ENCODE data around the gene SSRP1. TPM values are rescaled to one million over a fixed set of nuclear protein-coding genes. Genes with fewer than 3 reads are reported as not detected.

The SSRP1 gene
- total and polyA plus RNA-seq, 2 of the 4 experiments (the other 2 are of a cell fraction) = 106 to 146 TPM

- in situ Hi-C loops (cut with MboI; ENCODE audit: low sequenced_read_pairs) = no loop called here
- H2AFZ ChIP-seq (replicated peaks; ENCODE audit: low read length, poor library complexity) = no peak overlapping the region
- no peak overlapping the region for H3K18ac ChIP-seq (ENCODE audit: low read depth, low read length)
- no peak overlapping the region for H3K23ac ChIP-seq (ENCODE audit: low read depth, low read length)
- no peak overlapping the region for H3K4ac ChIP-seq (ENCODE audit: low read depth, low read length)
- no peak overlapping the region for H3K4me2 ChIP-seq (ENCODE audit: low read depth, low read length)
- 65% methylated on average over 7 of the region's 26 CpGs; no CpG with 5 or more reads in 1 of the 2 experiments for WGBS, 2 experiments (ENCODE audit: extremely low coverage in 2 of 2, insufficient read length in 1 of 2)
- H3K9me1 ChIP-seq (ENCODE audit: insufficient read depth, low read length) = no peaks in the 10 kb centered on the region
- no peaks in the 10 kb centered on the region for H3K36me3 ChIP-seq (ENCODE audit: control insufficient read depth, insufficient read depth, low read length)
- no peak overlapping the region for H3K9ac ChIP-seq (ENCODE audit: low read depth, low read length)
- H3K79me1 ChIP-seq (ENCODE audit: low read depth in 1 of 2, low read length in 2 of 2) = no peaks in the 10 kb centered on the region
- H4K91ac ChIP-seq (ENCODE audit: insufficient read depth, low read depth, low read length) = no peak overlapping the region
- H3K56ac ChIP-seq (ENCODE audit: extremely low read depth, insufficient read depth, low read length) = no peak overlapping the region
- TF ChIP-seq, protein P1, sequence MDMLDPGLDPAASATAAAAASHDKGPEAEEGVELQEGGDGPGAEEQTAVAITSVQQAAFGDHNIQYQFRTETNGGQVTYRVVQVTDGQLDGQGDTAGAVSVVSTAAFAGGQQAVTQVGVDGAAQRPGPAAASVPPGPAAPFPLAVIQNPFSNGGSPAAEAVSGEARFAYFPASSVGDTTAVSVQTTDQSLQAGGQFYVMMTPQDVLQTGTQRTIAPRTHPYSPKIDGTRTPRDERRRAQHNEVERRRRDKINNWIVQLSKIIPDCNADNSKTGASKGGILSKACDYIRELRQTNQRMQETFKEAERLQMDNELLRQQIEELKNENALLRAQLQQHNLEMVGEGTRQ (IDR thresholded peaks at IDR 0.05; ENCODE audit: low read depth, low read length) = no peak
- no peak for TF ChIP-seq CHD1 (IDR thresholded peaks at IDR 0.05; ENCODE audit: low read depth, low read length)
- TF ChIP-seq NFE2L2 (IDR thresholded peaks at IDR 0.05; ENCODE audit: low read depth, low read length) = no peak
- no peak for TF ChIP-seq CTCF (conservative IDR thresholded peaks at IDR 0.05; ENCODE audit: low read depth, low read length)
- TF ChIP-seq, protein P2, sequence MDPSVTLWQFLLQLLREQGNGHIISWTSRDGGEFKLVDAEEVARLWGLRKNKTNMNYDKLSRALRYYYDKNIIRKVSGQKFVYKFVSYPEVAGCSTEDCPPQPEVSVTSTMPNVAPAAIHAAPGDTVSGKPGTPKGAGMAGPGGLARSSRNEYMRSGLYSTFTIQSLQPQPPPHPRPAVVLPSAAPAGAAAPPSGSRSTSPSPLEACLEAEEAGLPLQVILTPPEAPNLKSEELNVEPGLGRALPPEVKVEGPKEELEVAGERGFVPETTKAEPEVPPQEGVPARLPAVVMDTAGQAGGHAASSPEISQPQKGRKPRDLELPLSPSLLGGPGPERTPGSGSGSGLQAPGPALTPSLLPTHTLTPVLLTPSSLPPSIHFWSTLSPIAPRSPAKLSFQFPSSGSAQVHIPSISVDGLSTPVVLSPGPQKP (IDR thresholded peaks at IDR 0.05; ENCODE audit: borderline replicate concordance, low read depth, low read length) = no peak
- no peak for TF ChIP-seq MXI1 (IDR thresholded peaks at IDR 0.05; ENCODE audit: borderline replicate concordance, low read depth, low read length)
- TF ChIP-seq MAZ (IDR thresholded peaks at IDR 0.05; ENCODE audit: borderline replicate concordance, low read depth, low read length) = no peak
- TF ChIP-seq RFX5 (IDR thresholded peaks at IDR 0.05; ENCODE audit: low read depth, low read length) = no peak
- no peak for TF ChIP-seq POLR2A (IDR thresholded peaks at IDR 0.05; ENCODE audit: low read depth, low read length)
- TF ChIP-seq RAD21 (IDR thresholded peaks at IDR 0.05; ENCODE audit: low read length) = no peak
- no peak overlapping the region for H2AK9ac ChIP-seq (replicated peaks; ENCODE audit: low read depth, low read length, poor library complexity)
- H4K20me1 ChIP-seq (ENCODE audit: insufficient read depth, low read length) = 0 out of 2 replicates have a peak, but pooled peaks cover 6% of the 10 kb centered on the region
- intact Hi-C loops (cut with micrococcal nuclease) = no loop called here
- no peaks in the 10 kb centered on the region for H3K9me3 ChIP-seq (ENCODE audit: control insufficient read depth, insufficient read depth, low read length)
- BruUV-seq (replicated peaks) = no TSS peak
- no peak overlapping the region for H2BK120ac ChIP-seq (ENCODE audit: low read depth, low read length)
- ChIA-PET POLR2A (ENCODE audit: unreplicated experiment) (no interaction called here), CTCF (no interaction called here)
- H3K27me3 ChIP-seq (ENCODE audit: control insufficient read depth, insufficient read depth, low read length) = peaks cover 7% of the 10 kb centered on the region; the same call in 1 of the 2 replicates
- no peaks in the 10 kb centered on the region for H3K4me1 ChIP-seq (ENCODE audit: control insufficient read depth, insufficient read depth, low read length)
- no peak overlapping the region for H3K14ac ChIP-seq (replicated peaks; ENCODE audit: low read depth, low read length)
- H2BK15ac ChIP-seq (ENCODE audit: low read depth, low read length) = no peak overlapping the region
- no peak overlapping the region for H3K4me3 ChIP-seq (ENCODE audit: insufficient read depth, low read depth, low read length)
- no peak overlapping the region for H4K8ac ChIP-seq (ENCODE audit: low read depth in 2 of 2, low read length in 2 of 2)
- dilution Hi-C loops (cut with HindIII; ENCODE audit: low sequenced_read_pairs, unreplicated experiment) = no loop called here
- H2BK5ac ChIP-seq (ENCODE audit: low read depth, low read length, poor library complexity, severe bottlenecking) = no peak overlapping the region
- H4K5ac ChIP-seq (ENCODE audit: low read depth, low read length) = no peak overlapping the region
- no peak for DNase-seq
- H3K27ac ChIP-seq (ENCODE audit: insufficient read depth, low read length) = no peak overlapping the region
- H2BK20ac ChIP-seq (ENCODE audit: low read depth, low read length) = no peak overlapping the region
- no peak overlapping the region for H2AK5ac ChIP-seq (ENCODE audit: low read depth, low read length)
- ATAC-seq (ENCODE audit: low read depth) = no peak
These were observed 40.7 kb upstream of the SSRP1 start for GRCh38 chr11:57376095-57377090.
